Activated B cell treated with CpG ODN at 0.5 μM for 24 hours (primary cell): ENCODE results near the gene RCSD1. TPM values are rescaled to one million over a fixed set of nuclear protein-coding genes. Genes with fewer than 3 reads are reported as not detected.

ENCODE experiments used
- ATAC-seq: fragments of 200-7000 bp; cut with Tn5 transposase; one replicate; pipeline ENCODE4 v1.10.0; 2021; ENCODE audit warnings: low read depth, mild to moderate bottlenecking, moderate library complexity
- CTCF ChIA-PET: fragments of 350-600 bp; sonication (Branson Sonifier 250); formaldehyde crosslinking; loops from one replicate; lab custom pipeline; 2021; ENCODE audit warnings: antibody characterized with exemption; lab: Charles Lee
- POLR2A ChIA-PET: fragments of 350-600 bp; sonication (Branson Sonifier 250); formaldehyde crosslinking; loops from one replicate; lab custom pipeline; 2021; ENCODE audit warnings: antibody characterized with exemption; lab: Charles Lee
- DNase-seq: peaks from one replicate; pipeline ENCODE4 v3.0.0; 2022
- H3K27ac Mint-ChIP-seq: one replicate; pipeline ENCODE4 v1.8.0; 2020; ENCODE audit warnings: mixed read lengths
- H3K27me3 Mint-ChIP-seq: one replicate; pipeline ENCODE4 v1.8.0; 2021; ENCODE audit warnings: mixed read lengths
- H3K36me3 Mint-ChIP-seq: one replicate; pipeline ENCODE4 v1.8.0; 2021; ENCODE audit warnings: low read depth, mixed read lengths
- H3K4me1 Mint-ChIP-seq: one replicate; pipeline ENCODE4 v1.8.0; 2021; ENCODE audit warnings: mixed read lengths
- H3K4me3 Mint-ChIP-seq: one replicate; pipeline ENCODE4 v1.8.0; 2020; ENCODE audit warnings: mild to moderate bottlenecking, mixed read lengths
- H3K9me3 Mint-ChIP-seq: one replicate; pipeline ENCODE4 v1.8.0; 2020; ENCODE audit warnings: mixed read lengths
- CTCF ChIP-seq: fragments of 200-600 bp; IDR thresholded peaks from one replicate; pipeline ENCODE4 v1.8.0; 2022; ENCODE audit warnings: antibody characterized with exemption, mild to moderate bottlenecking
- intact Hi-C: fragments of 100-400 bp; cut with micrococcal nuclease; formaldehyde crosslinking; loops from one replicate; pipeline ENCODE4 v1.15.1; 2024
- total RNA-seq: library from RNA; stranded (reverse); gene quantifications from 2 replicates; pipeline ENCODE4 v1.2.3, GENCODE V29; 2022

RCSD1 gene
- total RNA-seq, 1 donor from 2014 or later, result 185 TPM

- Mint-ChIP-seq H3K27ac (peak overlapping the region; percentile 57), H3K4me3 (no peak overlapping the region), H3K4me1 (peaks cover 95% of the 10 kb centered on the region), H3K36me3 (peaks cover 83% of the 10 kb centered on the region), H3K9me3 (no peaks in the 10 kb centered on the region), H3K27me3 (no peaks in the 10 kb centered on the region)
- intact Hi-C loops, result no loop called here
- no peak for DNase-seq
- ATAC-seq, result no peak
- no peak for TF ChIP-seq CTCF
- CTCF ChIA-PET, result interaction anchor here (1.0 kb wide), 1 partner anchor 43 kb away, joined by 3 read pairs; no protein-coding TSS in a partner anchor
- POLR2A ChIA-PET, result interaction anchor here (1.2 to 6.7 kb wide), 2 partner anchors 12 to 43 kb away, joined by 4 to 82 read pairs; partner anchors contain the start of gene RCSD1
Observed at GRCh38 chr1:167643441-167643840, 13.4 kb downstream of the RCSD1 start.

- Mint-ChIP-seq H3K27ac (peak overlapping the region; percentile 57), H3K4me1 (peaks cover 95% of the 10 kb centered on the region), H3K9me3 (no peaks in the 10 kb centered on the region), H3K4me3 (no peak overlapping the region), H3K36me3 (peaks cover 83% of the 10 kb centered on the region), H3K27me3 (no peaks in the 10 kb centered on the region)
- intact Hi-C loops, result no loop called here
- ChIA-PET POLR2A (interaction anchor here (0.9 to 6.7 kb wide), 2 partner anchors 9 to 13 kb away, joined by 3 to 82 read pairs; partner anchors contain the start of gene RCSD1), CTCF (interaction anchor here (1.1 to 1.9 kb wide), 2 partner anchors 43 to 87 kb away, joined by 3 to 7 read pairs; no protein-coding TSS in a partner anchor)
- no peak for TF ChIP-seq CTCF
- ATAC-seq (no peak), DNase-seq (no peak)
Observed at GRCh38 chr1:167644551-167644950, 14.5 kb downstream of the RCSD1 start.

- Mint-ChIP-seq H3K9me3 (no peaks in the 10 kb centered on the region), H3K27ac (peak overlapping the region; percentile 57), H3K27me3 (no peaks in the 10 kb centered on the region), H3K4me1 (peaks cover 95% of the 10 kb centered on the region), H3K4me3 (no peak overlapping the region), H3K36me3 (peaks cover 78% of the 10 kb centered on the region)
- TF ChIP-seq CTCF, result no peak
- ChIA-PET POLR2A (interaction anchor here (0.9 to 6.7 kb wide), 3 partner anchors 9 to 44 kb away, joined by 3 to 82 read pairs (median 13); partner anchors contain the start of gene RCSD1), CTCF (interaction anchor here (1.1 to 1.9 kb wide), 2 partner anchors 43 to 88 kb away, joined by 3 to 7 read pairs; no protein-coding TSS in a partner anchor)
- no peak for ATAC-seq
- no peak for DNase-seq
- intact Hi-C loops, result no loop called here
Observed at GRCh38 chr1:167645140-167645541, 15.1 kb downstream of the RCSD1 start.

GRCh38 chr1:167645625-167646414 is 15.8 kb downstream of the RCSD1 start:
- ChIA-PET CTCF (interaction anchor here (1.9 kb wide), 1 partner anchor 42 kb away, joined by 7 read pairs; no protein-coding TSS in a partner anchor), POLR2A (interaction anchor here (0.9 to 6.7 kb wide), 4 partner anchors 8 to 44 kb away, joined by 3 to 82 read pairs (median 12); partner anchors contain the start of gene RCSD1)
- H3K4me1 Mint-ChIP-seq, result peaks cover 95% of the 10 kb centered on the region
- no peak for TF ChIP-seq CTCF
- no peaks in the 10 kb centered on the region for H3K9me3 Mint-ChIP-seq
- no peaks in the 10 kb centered on the region for H3K27me3 Mint-ChIP-seq
- ATAC-seq (no peak), DNase-seq (no peak)
- peaks cover 75% of the 10 kb centered on the region for H3K36me3 Mint-ChIP-seq
- intact Hi-C loops, result no loop called here
- H3K4me3 Mint-ChIP-seq, result peak overlapping the region; percentile 8
- peak overlapping the region; percentile 57 for H3K27ac Mint-ChIP-seq
